Esophagus (tissue), 2 donors: ENCODE measurements around the gene TSHZ2. TPM values are rescaled to one million over a fixed set of nuclear protein-coding genes. Genes with fewer than 3 reads are reported as not detected.
"Not testable (repeated sequence)": the region's sequence is repeated elsewhere in the genome, so short reads cannot be mapped to it uniquely, and the experiment has no call there.

Source experiments
- H3K27ac ChIP-seq, 2 donors: one replicate each; pipeline ENCODE4 v1.5.1; 2013; ENCODE audit warnings: low read depth in 2 of 2, mild to moderate bottlenecking in 2 of 2, inconsistent platforms in 1 of 2, low read length in 1 of 2, moderate library complexity in 1 of 2
- H3K27me3 ChIP-seq, 2 donors: one replicate each; pipeline ENCODE4 v1.6.1; 2013; ENCODE audit warnings: low read length in 2 of 2, control low read depth in 1 of 2, mild to moderate bottlenecking in 1 of 2; ENCODE audit not compliant: insufficient read depth in 2 of 2, control insufficient read depth in 1 of 2
- H3K36me3 ChIP-seq, 2 donors: one replicate each; pipeline ENCODE4 v1.6.1; 2013; ENCODE audit warnings: low read length in 1 of 2; ENCODE audit not compliant: control insufficient read depth in 2 of 2, insufficient read depth in 2 of 2
- H3K4me1 ChIP-seq, 2 donors: one replicate each; pipeline ENCODE4 v1.6.1; 2013; ENCODE audit warnings: low read length in 1 of 2; ENCODE audit not compliant: control insufficient read depth in 2 of 2, insufficient read depth in 2 of 2
- H3K4me3 ChIP-seq, 2 donors: one replicate each; pipeline ENCODE4 v1.5.1; 2013; ENCODE audit warnings: low read length in 2 of 2, mild to moderate bottlenecking in 2 of 2, low read depth in 1 of 2, moderate library complexity in 1 of 2
- H3K9me3 ChIP-seq, 2 donors: one replicate each; pipeline ENCODE4 v1.6.1; 2013; ENCODE audit warnings: mild to moderate bottlenecking in 2 of 2, low read depth in 1 of 2, low read length in 1 of 2, moderate library complexity in 1 of 2; ENCODE audit not compliant: control insufficient read depth in 2 of 2, insufficient read depth in 1 of 2
- WGBS, 2 donors: extraction: QIAGEN DNeasy Blood & Tissue Kit; methylation state at CpG; one replicate each; pipeline ENCODE4 v1.1.7; 2013; 5-methylcytosine and 5-hydroxymethylcytosine counted together
- polyA plus RNA-seq, 2 donors: library from polyadenylated mRNA; stranded (reverse); fragments of 200-250 nt; gene quantifications; one replicate each; pipeline ENCODE4 v1.2.3, GENCODE V29; 2013
- donor health status: healthy with polysubstance abuse.
- donor health status: Bipolar disorder and iron deficiency.

TSHZ2 gene
- polyA plus RNA-seq, 2 donors = 4.6 to 11.7 TPM

DNA sequence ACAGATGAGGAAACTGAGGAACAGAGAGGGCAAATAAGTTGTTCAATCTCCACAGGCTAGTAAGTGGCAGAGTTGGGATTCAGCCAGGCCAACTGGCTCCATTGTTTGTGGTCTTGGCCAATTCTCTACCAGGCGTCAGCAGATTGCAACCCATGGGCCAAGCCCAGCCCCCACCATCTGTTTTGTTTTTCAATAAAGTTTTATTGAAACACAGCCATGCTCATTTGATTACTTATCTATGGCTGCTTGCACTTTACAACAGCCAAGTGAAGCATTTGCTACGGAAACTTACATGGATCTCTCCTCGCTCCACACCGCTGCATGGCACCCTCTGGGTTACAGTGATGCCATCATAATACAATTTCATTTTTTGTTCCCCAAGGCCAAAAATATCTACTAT, 530.7 kb downstream of the TSHZ2 start:
- no peaks in the 10 kb centered on the region for H3K4me1 ChIP-seq
- no peak overlapping the region for H3K27ac ChIP-seq
- peaks cover 2% of the 10 kb centered on the region in 2 donors for H3K9me3 ChIP-seq
- H3K4me3 ChIP-seq = no peak overlapping the region
- H3K27me3 ChIP-seq = no peaks in the 10 kb centered on the region
- no peaks in the 10 kb centered on the region for H3K36me3 ChIP-seq
- 83 to 92% methylated on average over 4 of the region's 4 CpGs for WGBS, 2 donors

DNA sequence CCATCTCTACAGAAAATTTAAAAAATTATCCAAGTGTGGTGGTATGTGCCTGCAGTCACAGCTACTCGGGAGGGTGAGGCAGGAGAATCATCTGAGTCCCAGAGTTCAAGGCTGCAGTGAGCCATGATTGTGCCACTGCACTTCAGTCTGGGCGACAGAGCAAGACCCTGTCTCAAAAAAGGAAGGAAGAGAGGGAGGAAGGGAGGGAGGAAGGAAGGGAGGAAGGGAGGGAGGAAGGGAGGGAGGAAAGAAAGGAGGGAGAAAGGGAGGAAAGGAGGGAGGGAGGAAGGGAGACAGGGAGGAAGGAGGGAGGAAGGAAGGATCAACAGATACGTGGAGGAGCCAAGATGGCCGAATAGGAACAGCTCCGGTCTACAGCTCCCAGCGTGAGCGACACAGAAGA, 531.4 kb downstream of the TSHZ2 start:
- Histone ChIP-seq H3K4me3 (peak overlapping the region; percentile 22 to 24), H3K27ac (peak overlapping the region in 1 of 2 donors; percentile 30), H3K4me1 (no peaks in the 10 kb centered on the region), H3K9me3 (peaks cover 0 to 2% of the 10 kb centered on the region in 2 donors), H3K36me3 (no peaks in the 10 kb centered on the region), H3K27me3 (no peaks in the 10 kb centered on the region)
- WGBS, 2 donors = 65 to 73% methylated on average over 7 of the region's 7 CpGs

DNA sequence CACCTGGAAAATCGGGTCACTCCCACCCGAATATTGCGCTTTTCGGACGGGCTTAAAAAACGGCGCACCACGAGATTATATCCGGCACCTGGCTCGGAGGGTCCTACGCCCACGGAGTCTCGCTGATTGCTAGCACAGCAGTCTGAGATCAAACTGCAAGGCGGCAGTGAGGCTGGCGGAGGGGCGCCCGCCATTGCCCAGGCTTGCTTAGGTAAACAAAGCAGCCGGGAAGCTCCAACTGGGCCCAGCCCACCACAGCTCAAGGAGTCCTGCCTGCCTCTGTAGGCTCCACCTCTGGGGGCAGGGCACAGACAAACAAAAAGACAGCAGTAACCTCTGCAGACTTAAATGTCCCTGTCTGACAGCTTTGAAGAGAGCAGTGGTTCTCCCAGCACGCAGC, 531.9 kb downstream of the TSHZ2 start:
- 54 to 56% methylated on average over 14 to 18 of the region's 19 CpGs for WGBS, 2 donors
- H3K4me1 ChIP-seq, H3K9me3 ChIP-seq, H3K27me3 ChIP-seq, H3K36me3 ChIP-seq, H3K27ac ChIP-seq: not testable (repeated sequence)
- H3K4me3 ChIP-seq = peak overlapping the region in 1 of 2 donors; percentile 24

DNA sequence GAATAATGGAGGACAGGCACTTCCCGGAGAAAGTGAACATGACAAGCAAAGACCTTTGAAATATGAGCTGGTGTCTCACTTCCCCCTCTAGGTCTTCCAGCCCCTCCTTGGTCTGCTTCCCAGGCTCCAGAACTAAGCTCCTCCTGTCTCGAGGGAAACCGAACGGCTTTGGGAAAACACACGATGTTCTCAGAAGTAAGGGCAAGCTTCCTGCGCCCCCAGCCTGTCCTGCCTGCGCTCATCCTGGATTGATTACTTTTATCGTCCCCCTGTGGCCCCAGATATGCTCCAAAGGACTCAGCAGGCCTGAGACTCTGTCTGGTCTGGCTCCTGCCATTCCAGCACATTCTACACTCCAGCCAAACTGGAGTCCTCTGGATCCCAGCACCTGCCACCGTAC, 538.1 kb downstream of the TSHZ2 start:
- no peak overlapping the region for H3K27ac ChIP-seq
- WGBS, 2 donors = 70 to 77% methylated on average over 9 of the region's 9 CpGs
- no peaks in the 10 kb centered on the region for H3K36me3 ChIP-seq
- H3K4me3 ChIP-seq = no peak overlapping the region
- no peaks in the 10 kb centered on the region for H3K4me1 ChIP-seq
- no peaks in the 10 kb centered on the region for H3K27me3 ChIP-seq
- H3K9me3 ChIP-seq = peaks cover 5 to 11% of the 10 kb centered on the region in 2 donors

DNA sequence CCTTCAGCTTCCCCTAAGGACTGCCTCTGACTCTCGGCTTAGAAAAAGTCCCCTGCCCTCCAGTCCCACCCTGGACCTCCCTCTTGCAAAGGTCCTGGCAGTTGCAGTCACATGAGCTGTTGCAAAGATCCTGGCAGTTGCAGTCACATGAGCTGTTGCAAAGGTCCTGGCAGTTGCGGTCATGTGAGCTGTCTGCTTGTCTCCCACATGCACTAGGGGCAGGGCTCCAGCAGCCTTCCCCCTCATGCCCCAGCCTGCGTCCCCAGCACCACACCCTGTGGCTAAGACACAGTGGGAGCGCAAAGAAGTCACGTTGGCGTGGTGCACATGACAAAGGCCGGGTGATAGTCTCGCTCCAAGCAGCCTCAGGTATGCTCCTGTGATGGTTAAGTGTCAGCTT, 538.5 kb downstream of the TSHZ2 start:
- H3K27ac ChIP-seq = no peak overlapping the region
- no peaks in the 10 kb centered on the region for H3K27me3 ChIP-seq
- 78 to 86% methylated on average over 8 of the region's 8 CpGs for WGBS, 2 donors
- peaks cover 5 to 11% of the 10 kb centered on the region in 2 donors for H3K9me3 ChIP-seq
- H3K36me3 ChIP-seq = no peaks in the 10 kb centered on the region
- no peaks in the 10 kb centered on the region for H3K4me1 ChIP-seq
- no peak overlapping the region for H3K4me3 ChIP-seq

DNA sequence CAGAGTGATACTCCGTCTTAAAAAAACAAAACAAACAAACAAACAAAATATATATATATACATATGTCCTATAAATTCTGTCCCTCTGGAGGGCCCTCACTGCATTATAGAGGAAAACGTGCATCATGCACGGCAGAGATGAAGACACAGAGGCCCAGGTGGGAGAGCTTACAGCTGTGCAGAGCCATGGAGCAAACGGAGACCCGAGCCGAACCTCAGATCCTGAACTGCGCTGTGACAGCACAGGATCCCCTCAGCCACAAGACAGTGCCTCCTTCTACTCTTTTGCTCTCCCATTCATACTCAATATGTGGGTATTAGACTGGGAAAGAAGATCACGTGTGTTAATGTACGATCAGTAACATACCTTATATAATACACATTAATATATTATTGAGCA, 539.9 kb downstream of the TSHZ2 start:
- 90 to 91% methylated on average over 9 of the region's 9 CpGs for WGBS, 2 donors
- Histone ChIP-seq H3K4me3 (no peak overlapping the region), H3K27me3 (no peaks in the 10 kb centered on the region), H3K4me1 (no peaks in the 10 kb centered on the region), H3K36me3 (no peaks in the 10 kb centered on the region), H3K9me3 (peaks cover 5 to 11% of the 10 kb centered on the region in 2 donors), H3K27ac (no peak overlapping the region)

DNA sequence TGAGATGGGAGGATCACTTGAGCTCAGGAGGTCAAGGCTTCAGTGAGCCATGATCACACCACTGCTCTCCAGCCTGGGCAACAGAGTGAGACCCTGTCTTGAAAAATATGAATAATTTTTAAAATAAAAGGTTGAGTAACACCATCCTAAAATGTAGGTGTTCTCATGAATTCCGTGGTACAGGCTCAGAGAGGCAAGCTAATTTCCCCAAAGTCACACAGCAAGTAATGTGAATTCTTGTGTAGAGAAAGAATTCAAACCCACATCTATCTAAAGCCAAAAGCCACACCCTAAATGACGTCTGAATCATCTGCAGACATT, 541.0 kb downstream of the TSHZ2 start:
- Histone ChIP-seq H3K9me3 (peaks cover 5 to 11% of the 10 kb centered on the region in 2 donors), H3K36me3 (no peaks in the 10 kb centered on the region), H3K4me3 (no peak overlapping the region), H3K4me1 (no peaks in the 10 kb centered on the region), H3K27me3 (no peaks in the 10 kb centered on the region), H3K27ac (no peak overlapping the region)
- WGBS, 2 donors = 51 to 52% methylated on average over 2 of the region's 2 CpGs

DNA sequence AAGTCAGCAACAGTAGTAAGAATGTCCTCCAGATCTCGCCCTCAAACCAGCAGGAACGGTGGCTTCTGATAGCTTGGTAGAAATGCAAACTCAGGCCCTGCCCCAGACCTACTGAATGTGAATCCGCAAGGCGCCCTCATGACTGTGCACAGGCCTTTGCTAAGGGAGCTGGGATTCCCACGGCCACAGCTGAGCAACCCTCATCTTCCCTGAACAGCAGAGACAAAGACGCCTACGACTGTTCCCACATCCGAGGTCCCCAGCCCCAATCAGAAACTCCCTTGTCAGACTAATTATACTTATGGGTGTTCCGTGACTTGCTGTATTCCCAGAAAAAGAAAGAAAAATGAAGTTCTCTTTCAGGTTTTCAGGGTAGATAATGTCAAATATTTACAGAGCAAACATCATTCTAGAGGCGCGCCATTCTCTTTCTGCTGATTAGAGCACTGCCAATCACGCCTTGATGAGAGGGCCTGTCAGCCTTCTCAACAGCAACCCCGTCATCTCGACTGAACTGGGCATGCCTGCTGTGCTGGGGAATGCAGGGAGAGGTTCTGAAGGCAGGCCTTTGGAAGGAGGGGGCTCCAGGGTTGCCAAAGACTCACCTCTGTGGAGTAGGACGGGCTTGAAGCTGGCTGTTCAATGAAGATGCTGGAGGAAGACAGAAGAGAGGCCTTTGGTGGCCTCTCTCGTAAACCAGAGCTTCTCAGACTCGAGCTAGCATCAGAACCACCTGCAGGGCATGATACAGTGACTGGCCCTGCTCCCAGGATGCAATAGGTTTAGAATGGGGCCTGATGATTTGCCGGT, 541.5 kb downstream of the TSHZ2 start:
- no peak overlapping the region for H3K4me3 ChIP-seq
- H3K4me1 ChIP-seq = no peaks in the 10 kb centered on the region
- H3K27ac ChIP-seq = no peak overlapping the region
- 78 to 85% methylated on average over 18 of the region's 18 CpGs for WGBS, 2 donors
- no peaks in the 10 kb centered on the region for H3K27me3 ChIP-seq
- H3K36me3 ChIP-seq = no peaks in the 10 kb centered on the region
- peaks cover 5 to 11% of the 10 kb centered on the region in 2 donors for H3K9me3 ChIP-seq

DNA sequence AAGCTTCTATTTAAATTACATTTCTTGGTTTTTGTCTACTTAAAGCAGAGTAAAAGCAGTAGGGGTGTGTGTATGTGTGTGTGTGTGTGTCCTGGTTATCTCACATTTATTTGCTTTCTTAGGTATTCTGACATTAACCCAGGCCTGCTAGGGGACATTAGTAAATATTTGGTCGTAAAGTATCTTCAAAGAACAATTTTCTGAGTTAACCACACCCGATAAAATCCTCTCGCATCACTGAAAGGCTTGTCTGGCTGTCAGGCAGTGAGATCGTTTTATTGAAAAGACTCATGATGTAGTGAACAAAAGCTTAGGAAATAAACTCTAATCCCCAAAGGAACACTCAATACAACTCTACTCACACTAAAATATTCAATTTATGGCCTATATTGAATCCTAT, 543.6 kb downstream of the TSHZ2 start:
- H3K9me3 ChIP-seq = peaks cover 0 to 4% of the 10 kb centered on the region in 2 donors
- no peaks in the 10 kb centered on the region for H3K27me3 ChIP-seq
- H3K4me3 ChIP-seq = no peak overlapping the region
- no peaks in the 10 kb centered on the region for H3K4me1 ChIP-seq
- H3K36me3 ChIP-seq = no peaks in the 10 kb centered on the region
- no peak overlapping the region for H3K27ac ChIP-seq
- WGBS, 2 donors = 58 to 59% methylated on average over 4 of the region's 4 CpGs

DNA sequence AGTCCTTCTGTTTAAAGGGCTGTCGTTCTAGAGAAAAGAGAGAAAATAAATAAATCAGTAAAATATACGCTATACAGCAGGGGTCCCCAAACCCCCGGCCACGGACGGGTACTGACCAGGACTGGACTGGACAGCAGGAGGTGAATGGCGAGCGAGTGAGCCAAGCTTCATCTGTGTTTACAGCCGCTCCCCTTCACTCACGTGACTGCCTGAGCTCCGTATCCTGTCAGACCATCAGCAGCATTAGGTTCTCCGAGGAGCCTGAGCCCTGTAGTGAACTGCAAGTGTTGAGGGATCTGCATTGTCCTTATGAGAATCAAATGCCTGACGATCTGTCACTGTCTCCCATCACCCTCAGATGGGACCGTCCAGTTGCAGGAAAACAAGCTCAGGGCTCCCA, 545.0 kb downstream of the TSHZ2 start:
- Histone ChIP-seq H3K4me1 (no peaks in the 10 kb centered on the region), H3K4me3 (no peak overlapping the region), H3K9me3 (no peaks in the 10 kb centered on the region), H3K27ac (no peak overlapping the region), H3K36me3 (no peaks in the 10 kb centered on the region), H3K27me3 (no peaks in the 10 kb centered on the region)
- 54 to 73% methylated on average over 13 of the region's 13 CpGs for WGBS, 2 donors
